ENCODE measurements around the gene TCF4. TPM values are rescaled to one million over a fixed set of nuclear protein-coding genes. Genes with fewer than 3 reads are reported as not detected.

Gene TCF4
- total and polyA plus RNA-seq, 7 experiments from 2014 or later = 0.94 to 21.8 (median 2.6) TPM

GRCh38 chr18:55395799-55396198, 192.2 kb downstream of the TCF4 start:
- intact Hi-C loops (cut with micrococcal nuclease) = no loop called here
- no peaks in the 10 kb centered on the region for H3K27me3 Mint-ChIP-seq

GRCh38 chr18:55390898-55391297, 197.1 kb downstream of the TCF4 start:
- H3K9me3 Mint-ChIP-seq = peaks cover 0 to 1% (median 0%) of the 10 kb centered on the region in 11 donors
- H3K27me3 Mint-ChIP-seq = peaks cover 0 to 4% (median 0%) of the 10 kb centered on the region in 5 donors
- intact Hi-C loops (cut with micrococcal nuclease) = no loop called here
- Histone ChIP-seq H3K27ac (ENCODE audit: low read depth, low read length) (no peak overlapping the region), H3K4me3 (ENCODE audit: low read length) (no peak overlapping the region), H3K4me1 (ENCODE audit: control insufficient read depth in 2 of 2, insufficient read depth in 2 of 2, low read length in 2 of 2) (no peaks in the 10 kb centered on the region), H3K27me3 (ENCODE audit: control insufficient read depth in 2 of 2, insufficient read depth in 2 of 2, low read length in 2 of 2) (no peaks in the 10 kb centered on the region), H3K9me3 (ENCODE audit: control insufficient read depth in 2 of 3, low read length in 3 of 3) (no peaks in the 10 kb centered on the region), H3K36me3 (ENCODE audit: control insufficient read depth in 2 of 3, insufficient read depth in 3 of 3, low read length in 3 of 3) (no peaks in the 10 kb centered on the region)
- ATAC-seq = no peak
- no peak for DNase-seq
- H3K4me3 Mint-ChIP-seq = no peak overlapping the region
- H3K27ac Mint-ChIP-seq = no peak overlapping the region
- no peaks in the 10 kb centered on the region for H3K4me1 Mint-ChIP-seq
- H3K36me3 Mint-ChIP-seq = no peaks in the 10 kb centered on the region
- ChIA-PET CTCF (no interaction called here), POLR2A (no interaction called here)

More at GRCh38 chr18:55395799-55396198, 192.2 kb downstream of the TCF4 start:
- Mint-ChIP-seq H3K4me1 (peaks cover 0 to 4% (median 0%) of the 10 kb centered on the region in 7 donors), H3K27ac (no peak overlapping the region), H3K9me3 (no peaks in the 10 kb centered on the region), H3K4me3 (no peak overlapping the region), H3K36me3 (no peaks in the 10 kb centered on the region)
- Histone ChIP-seq H3K27ac (ENCODE audit: low read depth, low read length) (no peak overlapping the region), H3K9me3 (ENCODE audit: control insufficient read depth in 2 of 3, low read length in 3 of 3) (no peaks in the 10 kb centered on the region), H3K4me1 (ENCODE audit: control insufficient read depth in 2 of 2, insufficient read depth in 2 of 2, low read length in 2 of 2) (no peaks in the 10 kb centered on the region), H3K27me3 (ENCODE audit: control insufficient read depth in 2 of 2, insufficient read depth in 2 of 2, low read length in 2 of 2) (no peaks in the 10 kb centered on the region), H3K4me3 (ENCODE audit: low read length) (no peak overlapping the region), H3K36me3 (ENCODE audit: control insufficient read depth in 2 of 3, insufficient read depth in 3 of 3, low read length in 3 of 3) (no peaks in the 10 kb centered on the region)
- no peak for DNase-seq
- POLR2A ChIA-PET = no interaction called here
- CTCF ChIA-PET = no interaction called here
- no peak for ATAC-seq

- Mint-ChIP-seq H3K36me3 (no peaks in the 10 kb centered on the region), H3K4me1 (peaks cover 0 to 2% (median 0%) of the 10 kb centered on the region in 7 donors), H3K27me3 (peaks cover 0 to 4% (median 0%) of the 10 kb centered on the region in 5 donors), H3K4me3 (no peak overlapping the region), H3K9me3 (peaks cover 0 to 1% (median 0%) of the 10 kb centered on the region in 11 donors), H3K27ac (no peak overlapping the region)
- Histone ChIP-seq H3K4me1 (ENCODE audit: control insufficient read depth in 2 of 2, insufficient read depth in 2 of 2, low read length in 2 of 2) (no peaks in the 10 kb centered on the region), H3K27me3 (ENCODE audit: control insufficient read depth in 2 of 2, insufficient read depth in 2 of 2, low read length in 2 of 2) (no peaks in the 10 kb centered on the region), H3K36me3 (ENCODE audit: control insufficient read depth in 2 of 3, insufficient read depth in 3 of 3, low read length in 3 of 3) (no peaks in the 10 kb centered on the region), H3K9me3 (ENCODE audit: control insufficient read depth in 2 of 3, low read length in 3 of 3) (no peaks in the 10 kb centered on the region), H3K27ac (ENCODE audit: low read depth, low read length) (no peak overlapping the region), H3K4me3 (ENCODE audit: low read length) (no peak overlapping the region)
- no peak for ATAC-seq
- ChIA-PET CTCF (no interaction called here), POLR2A (no interaction called here)
- DNase-seq = no peak
- intact Hi-C loops (cut with micrococcal nuclease) = no loop called here
These were observed 200.6 kb downstream of the TCF4 start for GRCh38 chr18:55387139-55387984.

GRCh38 chr18:55386545-55386944, 201.4 kb downstream of the TCF4 start:
- Mint-ChIP-seq H3K36me3 (no peaks in the 10 kb centered on the region), H3K4me1 (peaks cover 0 to 2% (median 0%) of the 10 kb centered on the region in 7 donors), H3K27ac (no peak overlapping the region), H3K27me3 (peaks cover 0 to 4% (median 0%) of the 10 kb centered on the region in 5 donors), H3K9me3 (peaks cover 0 to 1% (median 0%) of the 10 kb centered on the region in 11 donors), H3K4me3 (no peak overlapping the region)
- H3K27ac ChIP-seq (ENCODE audit: low read depth, low read length) = no peak overlapping the region
- POLR2A ChIA-PET = no interaction called here
- no peaks in the 10 kb centered on the region for H3K27me3 ChIP-seq (ENCODE audit: control insufficient read depth in 2 of 2, insufficient read depth in 2 of 2, low read length in 2 of 2)
- no peaks in the 10 kb centered on the region for H3K9me3 ChIP-seq (ENCODE audit: control insufficient read depth in 2 of 3, low read length in 3 of 3)
- no peak overlapping the region for H3K4me3 ChIP-seq (ENCODE audit: low read length)
- no peaks in the 10 kb centered on the region for H3K4me1 ChIP-seq (ENCODE audit: control insufficient read depth in 2 of 2, insufficient read depth in 2 of 2, low read length in 2 of 2)
- ATAC-seq (no peak), DNase-seq (no peak)
- CTCF ChIA-PET = no interaction called here
- H3K36me3 ChIP-seq (ENCODE audit: control insufficient read depth in 2 of 3, insufficient read depth in 3 of 3, low read length in 3 of 3) = no peaks in the 10 kb centered on the region
- intact Hi-C loops (cut with micrococcal nuclease) = no loop called here

- H3K4me1 Mint-ChIP-seq = peaks cover 0 to 2% (median 0%) of the 10 kb centered on the region in 7 donors
- no peak for DNase-seq
- Histone ChIP-seq H3K4me1 (ENCODE audit: control insufficient read depth in 2 of 2, insufficient read depth in 2 of 2, low read length in 2 of 2) (no peaks in the 10 kb centered on the region), H3K9me3 (ENCODE audit: control insufficient read depth in 2 of 3, low read length in 3 of 3) (no peaks in the 10 kb centered on the region), H3K27ac (ENCODE audit: low read depth, low read length) (no peak overlapping the region), H3K36me3 (ENCODE audit: control insufficient read depth in 2 of 3, insufficient read depth in 3 of 3, low read length in 3 of 3) (no peaks in the 10 kb centered on the region), H3K27me3 (ENCODE audit: control insufficient read depth in 2 of 2, insufficient read depth in 2 of 2, low read length in 2 of 2) (no peaks in the 10 kb centered on the region), H3K4me3 (ENCODE audit: low read length) (no peak overlapping the region)
- peaks cover 0 to 4% (median 0%) of the 10 kb centered on the region in 5 donors for H3K27me3 Mint-ChIP-seq
- intact Hi-C loops (cut with micrococcal nuclease) = no loop called here
- no peaks in the 10 kb centered on the region for H3K36me3 Mint-ChIP-seq
- H3K4me3 Mint-ChIP-seq = no peak overlapping the region
- H3K9me3 Mint-ChIP-seq = peaks cover 0 to 1% (median 0%) of the 10 kb centered on the region in 11 donors
- CTCF ChIA-PET = no interaction called here
- POLR2A ChIA-PET = no interaction called here
- H3K27ac Mint-ChIP-seq = no peak overlapping the region
- ATAC-seq = no peak
These were observed 202.2 kb downstream of the TCF4 start for GRCh38 chr18:55385770-55386169.

- ATAC-seq (no peak), DNase-seq (peak in 1 of 9 donors; percentile 1)
- H3K9me3 ChIP-seq (ENCODE audit: control insufficient read depth in 2 of 3, low read length in 3 of 3) = no peaks in the 10 kb centered on the region
- H3K27me3 ChIP-seq (ENCODE audit: control insufficient read depth in 2 of 2, insufficient read depth in 2 of 2, low read length in 2 of 2) = no peaks in the 10 kb centered on the region
- H3K36me3 ChIP-seq (ENCODE audit: control insufficient read depth in 2 of 3, insufficient read depth in 3 of 3, low read length in 3 of 3) = no peaks in the 10 kb centered on the region
- H3K4me3 Mint-ChIP-seq = no peak overlapping the region
- H3K4me1 Mint-ChIP-seq = peaks cover 0 to 2% (median 0%) of the 10 kb centered on the region in 7 donors
- H3K4me1 ChIP-seq (ENCODE audit: control insufficient read depth in 2 of 2, insufficient read depth in 2 of 2, low read length in 2 of 2) = no peaks in the 10 kb centered on the region
- no peak overlapping the region for H3K27ac Mint-ChIP-seq
- no peaks in the 10 kb centered on the region for H3K36me3 Mint-ChIP-seq
- ChIA-PET CTCF (no interaction called here), POLR2A (no interaction called here)
- peaks cover 0 to 3% (median 0%) of the 10 kb centered on the region in 5 donors for H3K27me3 Mint-ChIP-seq
- intact Hi-C loops (cut with micrococcal nuclease) = no loop called here
- no peaks in the 10 kb centered on the region for H3K9me3 Mint-ChIP-seq
- H3K4me3 ChIP-seq (ENCODE audit: low read length) = no peak overlapping the region
- H3K27ac ChIP-seq (ENCODE audit: low read depth, low read length) = no peak overlapping the region
These were observed 203.3 kb downstream of the TCF4 start for GRCh38 chr18:55384551-55385275.

Measured in naive thymus-derived CD4-positive, alpha-beta T cell (primary cell).